Colonic mucosa (tissue), 4 donors: ENCODE data around the gene LGALS14. TPM values are rescaled to one million over a fixed set of nuclear protein-coding genes. Genes with fewer than 3 reads are reported as not detected.

Experiments
- DNase-seq: peaks from one replicate; pipeline ENCODE4 v3.0.0-alpha.2; 2020
- H3K27ac ChIP-seq: fragments of 200-600 bp; one replicate; pipeline ENCODE4 v1.8.0; 2021
- H3K27me3 ChIP-seq: fragments of 200-600 bp; one replicate; pipeline ENCODE4 v1.8.0; 2021
- H3K36me3 ChIP-seq: fragments of 200-600 bp; one replicate; pipeline ENCODE4 v1.8.0; 2021
- H3K4me1 ChIP-seq: fragments of 200-600 bp; one replicate; pipeline ENCODE4 v1.8.0; 2021; ENCODE audit warnings: mild to moderate bottlenecking
- H3K4me3 ChIP-seq: fragments of 200-600 bp; one replicate; pipeline ENCODE4 v1.8.0; 2021
- H3K9ac ChIP-seq, 2 donors: one replicate each; pipeline ENCODE4 v1.7.0; 2013; ENCODE audit warnings: control low read depth in 2 of 2, low read depth in 2 of 2, low read length in 2 of 2
- H3K9me3 ChIP-seq: fragments of 200-600 bp; one replicate; pipeline ENCODE4 v1.8.0; 2021
- CTCF ChIP-seq: fragments of 200-600 bp; IDR thresholded peaks from one replicate; pipeline ENCODE4 v1.8.0; 2022; ENCODE audit warnings: antibody characterized with exemption, mild to moderate bottlenecking
- intact Hi-C: fragments of 100-400 bp; cut with DNase I; formaldehyde crosslinking; loops from one replicate; pipeline ENCODE4 v1.14.1; 2022
- total RNA-seq, 2 donors: library from RNA; stranded (reverse); fragmentation: NEBNext Ultra II Directional in 1 of 2; extraction: Animal tissue kit (Norgen Biotek cat#: 25700) in 1 of 2; gene quantifications; one replicate each; pipeline ENCODE4 v1.2.1, GENCODE V29; 2021
- donor health status: healthy.
- donor health status: DM: no; HTN: no; CAD: no.
- donor health status: DM: no; HTN: no; CAD: no.

The LGALS14 gene
- total RNA-seq, 2 donors from 2014 or later = not detected

DNA sequence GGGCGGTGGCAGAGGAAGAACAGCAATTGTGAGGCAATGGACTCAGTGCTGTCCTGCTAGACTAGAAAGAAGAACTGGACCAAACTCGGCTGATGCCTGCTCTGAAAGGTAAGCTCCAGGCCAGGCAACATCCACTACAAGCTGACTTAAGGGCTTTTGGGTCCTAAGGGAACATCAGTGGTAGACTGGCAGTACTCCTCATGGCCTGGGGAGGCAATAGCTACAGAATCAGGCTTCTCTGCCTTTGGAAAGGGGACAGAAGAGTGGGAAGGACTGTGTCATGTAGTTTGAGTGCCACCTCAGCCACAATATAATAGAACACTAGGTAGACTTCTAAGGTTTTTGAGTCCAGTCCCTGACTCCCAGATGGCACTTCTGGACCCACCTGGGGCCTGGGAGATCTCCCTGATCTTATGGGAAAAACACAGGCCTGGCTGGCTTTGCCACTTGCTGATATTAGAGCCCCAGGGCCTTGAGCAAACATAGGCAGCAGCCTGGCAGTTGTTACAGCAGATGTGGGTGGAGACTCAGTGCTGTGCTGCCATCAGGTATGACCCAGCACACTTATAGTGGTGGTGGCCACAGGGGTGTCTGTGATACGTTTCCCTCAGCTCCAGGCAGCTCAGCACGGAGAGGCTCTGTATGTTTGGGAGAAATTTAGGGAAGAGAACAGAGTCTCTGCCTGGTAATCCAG lies 42.7 kb downstream of the LGALS14 start:
- no peak for TF ChIP-seq CTCF
- H3K36me3 ChIP-seq = no peaks in the 10 kb centered on the region
- no peaks in the 10 kb centered on the region for H3K27me3 ChIP-seq
- H3K27ac ChIP-seq = no peak overlapping the region
- H3K9ac ChIP-seq = peak overlapping the region in 1 of 2 donors; percentile 12
- H3K9me3 ChIP-seq = no peaks in the 10 kb centered on the region
- DNase-seq = no peak
- intact Hi-C loops = no loop called here
- no peak overlapping the region for H3K4me3 ChIP-seq
- H3K4me1 ChIP-seq = no peaks in the 10 kb centered on the region

- no peaks in the 10 kb centered on the region for H3K9me3 ChIP-seq
- TF ChIP-seq CTCF = no peak
- DNase-seq = no peak
- no peak overlapping the region for H3K27ac ChIP-seq
- H3K9ac ChIP-seq = no peak overlapping the region
- no peaks in the 10 kb centered on the region for H3K4me1 ChIP-seq
- intact Hi-C loops = no loop called here
- H3K27me3 ChIP-seq = no peaks in the 10 kb centered on the region
- H3K4me3 ChIP-seq = no peak overlapping the region
- H3K36me3 ChIP-seq = no peaks in the 10 kb centered on the region
Observed at GRCh38 chr19:39749981-39750380, 45.7 kb downstream of the LGALS14 start.

- no peak overlapping the region for H3K9ac ChIP-seq
- no peak for TF ChIP-seq CTCF
- intact Hi-C loops = no loop called here
- H3K36me3 ChIP-seq = no peaks in the 10 kb centered on the region
- H3K4me1 ChIP-seq = no peaks in the 10 kb centered on the region
- DNase-seq = no peak
- no peak overlapping the region for H3K27ac ChIP-seq
- H3K4me3 ChIP-seq = no peak overlapping the region
- H3K9me3 ChIP-seq = no peaks in the 10 kb centered on the region
- no peaks in the 10 kb centered on the region for H3K27me3 ChIP-seq
Observed at GRCh38 chr19:39752390-39752789, 48.1 kb downstream of the LGALS14 start.

- TF ChIP-seq CTCF = no peak
- no peak overlapping the region for H3K9ac ChIP-seq
- no peak overlapping the region for H3K27ac ChIP-seq
- no peak overlapping the region for H3K4me3 ChIP-seq
- intact Hi-C loops = no loop called here
- no peaks in the 10 kb centered on the region for H3K4me1 ChIP-seq
- no peak for DNase-seq
- no peaks in the 10 kb centered on the region for H3K36me3 ChIP-seq
- H3K9me3 ChIP-seq = no peaks in the 10 kb centered on the region
- H3K27me3 ChIP-seq = no peaks in the 10 kb centered on the region
Observed at GRCh38 chr19:39752795-39753194, 48.5 kb downstream of the LGALS14 start.

GRCh38 chr19:39754544-39754943 lies 50.3 kb downstream of the LGALS14 start:
- no peak overlapping the region for H3K27ac ChIP-seq
- no peaks in the 10 kb centered on the region for H3K36me3 ChIP-seq
- no peak for DNase-seq
- no peaks in the 10 kb centered on the region for H3K9me3 ChIP-seq
- intact Hi-C loops = no loop called here
- H3K9ac ChIP-seq = no peak overlapping the region
- H3K4me3 ChIP-seq = no peak overlapping the region
- H3K27me3 ChIP-seq = no peaks in the 10 kb centered on the region
- H3K4me1 ChIP-seq = no peaks in the 10 kb centered on the region
- no peak for TF ChIP-seq CTCF
